NB4 (cell line): Measurements from ENCODE around the gene S100A12.

Source experiments
- CTCF ChIP-seq: IDR thresholded peaks from one replicate; pipeline ENCODE4 v1.5.1; 2012; ENCODE audit warnings: low read depth, low read length
- MYC ChIP-seq: IDR thresholded peaks from 2 replicates; pipeline ENCODE4 v1.6.1; 2011; ENCODE audit warnings: low read depth, low read length
- POLR2A ChIP-seq: IDR thresholded peaks from 2 replicates; pipeline ENCODE4 v1.6.1; 2011; ENCODE audit warnings: mild to moderate bottlenecking; ENCODE audit not compliant: insufficient read length; ENCODE audit errors: extremely low read depth

GRCh38 chr1:153358691-153358975 lies 16.8 kb downstream of the S100A12 start:
- TF ChIP-seq CTCF (no peak), MYC (no peak), POLR2A (no peak)
